Epithelial cell of alveolus of lung (primary cell): ENCODE measurements around the gene TTLL9. TPM values are rescaled to one million over a fixed set of nuclear protein-coding genes. Genes with fewer than 3 reads are reported as not detected.

Source experiments
- total RNA-seq: library from RNA; depleted of rRNA; stranded (reverse); fragments of >200 nt; gene quantifications from 2 replicates; pipeline ENCODE4 v1.2.1, GENCODE V29; 2015

The TTLL9 gene, protein sequence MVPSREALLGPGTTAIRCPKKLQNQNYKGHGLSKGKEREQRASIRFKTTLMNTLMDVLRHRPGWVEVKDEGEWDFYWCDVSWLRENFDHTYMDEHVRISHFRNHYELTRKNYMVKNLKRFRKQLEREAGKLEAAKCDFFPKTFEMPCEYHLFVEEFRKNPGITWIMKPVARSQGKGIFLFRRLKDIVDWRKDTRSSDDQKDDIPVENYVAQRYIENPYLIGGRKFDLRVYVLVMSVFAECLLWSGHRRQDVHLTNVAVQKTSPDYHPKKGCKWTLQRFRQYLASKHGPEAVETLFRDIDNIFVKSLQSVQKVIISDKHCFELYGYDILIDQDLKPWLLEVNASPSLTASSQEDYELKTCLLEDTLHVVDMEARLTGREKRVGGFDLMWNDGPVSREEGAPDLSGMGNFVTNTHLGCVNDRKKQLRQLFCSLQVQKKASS
- not detected in 2 replicates for total RNA-seq

DNA sequence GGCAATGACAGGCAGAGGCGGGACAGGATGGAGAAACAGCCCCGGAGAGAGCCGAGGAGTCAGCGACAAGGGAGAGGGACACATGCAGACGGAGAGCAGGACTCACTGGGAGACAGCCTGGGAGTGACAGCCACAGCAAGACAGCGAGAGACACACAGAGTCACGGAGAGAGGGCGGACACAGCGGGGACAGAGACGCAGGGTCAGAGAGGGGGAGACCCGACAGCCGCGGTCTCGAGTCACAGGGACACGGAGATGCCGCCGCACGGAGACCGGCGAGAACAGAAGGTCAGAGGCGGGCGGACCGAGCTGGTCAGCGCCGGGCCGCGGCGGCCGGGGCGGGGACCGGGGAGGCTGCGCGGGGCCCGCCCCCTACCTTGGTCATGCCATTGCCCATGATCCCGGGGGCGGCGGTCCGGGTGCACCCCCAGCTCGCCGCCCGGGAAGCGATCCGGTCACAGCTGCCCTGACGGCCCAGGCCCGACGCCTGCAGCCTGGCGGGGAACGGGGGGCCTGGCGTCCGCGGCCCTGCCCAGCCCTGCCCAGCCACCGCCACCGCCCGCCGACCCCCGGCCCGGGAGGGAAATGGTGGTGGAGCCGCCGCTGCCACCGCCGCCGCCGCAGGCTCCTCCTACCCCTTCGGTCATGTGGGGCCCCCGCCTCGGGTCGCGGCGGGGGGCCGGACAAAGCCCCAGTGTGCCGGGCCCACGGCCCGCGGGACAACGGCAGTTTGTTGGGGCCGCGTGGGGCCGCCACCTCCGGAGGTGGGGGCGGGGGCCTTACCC lies at the start of gene TTLL9, which contains the start of gene DUSP15:
Gene TTLL9 (plus strand): TSS at position 693 of the 784 bp plus-strand sequence. CDS start 493 bp downstream, outside the sequence.
Gene DUSP15 (minus strand): TSS at position 586 of the 784 bp plus-strand sequence. CDS start 190 bp downstream, at position 396.

DNA sequence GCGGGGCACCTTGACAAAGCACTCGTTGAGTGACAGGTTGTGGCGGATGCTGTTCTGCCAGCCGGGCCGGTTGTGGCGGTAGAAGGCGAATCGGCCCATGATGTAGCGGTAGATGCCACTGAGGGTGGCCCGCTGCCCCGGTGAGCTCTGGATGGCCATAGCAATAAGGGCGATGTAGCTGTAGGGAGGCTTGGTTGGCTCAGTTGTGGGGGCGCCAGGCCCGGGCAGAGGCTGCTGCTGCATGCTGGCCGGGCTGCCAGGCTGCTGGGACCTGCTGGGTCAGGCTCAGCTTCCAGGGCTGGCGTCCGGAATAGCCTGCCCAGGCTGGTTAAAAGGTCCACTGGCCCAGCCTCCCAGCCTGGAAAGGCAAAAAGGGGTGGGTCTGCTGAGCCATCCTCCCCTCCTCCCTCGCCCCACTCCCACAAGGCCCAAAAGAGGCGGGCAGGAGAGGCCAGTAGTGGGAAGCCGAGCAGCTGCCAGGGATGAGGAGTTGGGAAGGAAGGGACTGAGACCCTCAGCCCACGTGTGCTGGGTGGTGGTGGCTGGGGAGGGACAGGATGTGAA lies 25.1 kb upstream of the TTLL9 start, which contains the start of gene FOXS1:
Gene FOXS1 (minus strand): TSS at position 305 of the 564 bp plus-strand sequence. CDS start 62 bp downstream, at position 243.

DNA sequence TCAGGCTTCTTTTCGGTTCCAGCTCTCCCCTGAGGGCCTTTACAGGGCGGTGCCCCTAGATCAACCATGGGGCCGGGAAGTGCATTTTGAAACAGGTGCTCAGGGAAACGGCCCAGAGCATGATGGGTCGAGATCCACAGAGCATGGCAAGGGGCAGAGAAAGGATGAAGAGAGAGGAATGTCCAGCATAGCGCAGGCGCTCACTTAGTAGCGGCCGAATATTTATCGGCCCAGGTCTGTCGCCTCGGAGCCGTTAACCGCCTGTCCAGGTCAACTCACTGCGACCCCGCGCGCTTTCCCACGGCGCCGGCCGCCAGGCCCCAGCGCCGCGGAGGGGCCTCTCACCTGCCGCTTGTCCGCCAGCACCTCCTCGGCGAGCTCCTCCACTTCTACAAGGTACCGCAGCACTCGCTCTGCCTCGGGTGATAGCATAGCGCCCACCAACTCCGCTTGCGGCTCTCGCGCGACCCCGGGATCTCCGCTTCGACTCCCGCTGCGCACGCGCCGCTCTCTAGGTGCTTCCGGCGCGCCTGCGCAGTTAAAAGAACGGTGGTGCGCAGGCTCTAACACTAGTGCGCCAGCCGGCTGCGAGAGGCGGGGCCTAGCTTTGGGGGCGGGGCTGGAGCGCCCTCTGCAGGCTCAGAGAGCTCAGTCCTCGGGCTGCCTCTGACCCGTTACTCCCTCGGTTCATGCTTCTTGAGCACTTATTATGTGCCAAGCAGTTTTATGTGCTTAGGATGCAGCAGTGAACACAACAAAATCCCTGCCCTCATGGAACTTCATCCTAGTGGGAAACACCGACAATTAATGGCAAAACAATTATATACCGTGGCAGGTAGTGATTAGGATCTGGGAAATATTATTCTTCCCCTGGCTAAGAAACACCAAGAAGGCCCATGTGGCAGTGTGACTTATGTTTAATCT lies 81.4 kb downstream of the TTLL9 start, which contains the start of gene PDRG1:
Gene PDRG1 (minus strand): TSS at position 517 of the 924 bp plus-strand sequence. CDS start 85 bp downstream, at position 432.

DNA sequence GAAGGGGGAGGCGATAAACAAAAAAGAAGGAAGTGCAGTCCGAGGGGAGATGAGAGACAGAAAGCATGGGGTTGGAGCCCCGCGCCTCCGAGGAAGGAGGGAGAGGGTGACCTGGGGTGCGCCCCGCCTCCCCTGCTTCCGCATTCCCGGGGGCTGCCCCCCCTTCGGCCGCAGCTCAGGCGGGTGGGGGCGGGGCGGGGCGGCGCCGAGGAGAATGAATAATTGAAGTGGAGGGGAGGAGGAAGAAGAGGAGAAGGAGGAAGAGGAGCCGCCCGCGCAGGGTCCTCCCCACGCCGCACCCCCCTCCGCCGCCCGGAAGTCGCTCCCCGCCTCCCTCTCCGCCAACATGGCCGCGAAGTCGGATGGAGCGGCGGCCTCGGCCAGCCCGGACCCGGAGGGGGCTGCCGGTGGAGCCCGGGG lies 97.4 kb downstream of the TTLL9 start, which contains the start of gene XKR7:
Gene XKR7 (plus strand): TSS at position 322 of the 420 bp plus-strand sequence. CDS start 25 bp downstream, at position 347.

Other genes starting within 250 kb of the TTLL9 start
- gene COX4I2, start 232.7 kb upstream of the TTLL9 start, total RNA-seq = not detected in 2 replicates
- 47.7 and 89.9 TPM in 2 replicates for gene BCL2L1, start 147.8 kb upstream of the TTLL9 start, total RNA-seq
- gene TPX2, start 131.3 kb upstream of the TTLL9 start, total RNA-seq = 35.1 and 61.2 TPM in 2 replicates
- 0.26 and 0.72 TPM in 2 replicates for gene MYLK2, start 51.3 kb upstream of the TTLL9 start, total RNA-seq
- gene FOXS1, start 25.0 kb upstream of the TTLL9 start, total RNA-seq = 1.7 TPM in 1 of 2 replicates, not detected in the other
- gene DUSP15, start 107 bp upstream of the TTLL9 start, total RNA-seq = 0.13 TPM in 1 of 2 replicates, not detected in the other
- gene PDRG1, start 81.4 kb downstream of the TTLL9 start, total RNA-seq = 6.6 and 13.5 TPM in 2 replicates
- gene XKR7, start 97.5 kb downstream of the TTLL9 start, total RNA-seq = not detected in 2 replicates
- gene CCM2L, start 139.8 kb downstream of the TTLL9 start, total RNA-seq = 0.13 TPM in 1 of 2 replicates, not detected in the other
- gene HCK, start 181.6 kb downstream of the TTLL9 start, total RNA-seq = not detected in 2 replicates
- gene TM9SF4, start 239.1 kb downstream of the TTLL9 start, total RNA-seq = 33.7 and 46.9 TPM in 2 replicates